HG02885 (cell line): Measurements from ENCODE around the gene CNPY2.

Experiments used
- ATAC-seq: cut with Tn5 transposase; IDR thresholded peaks from one replicate; pipeline ENCODE4 v1.9.1; 2021; ENCODE audit warnings: mild to moderate bottlenecking; ENCODE audit not compliant: unreplicated experiment, poor library complexity

Gene CNPY2

GRCh38 chr12:56261503-56262232 lies 54.1 kb downstream of the CNPY2 start:
- ATAC-seq = no peak

GRCh38 chr12:56260921-56261320 lies 54.9 kb downstream of the CNPY2 start:
- no peak for ATAC-seq

- no peak for ATAC-seq
Measured at GRCh38 chr12:56260380-56260779, 55.4 kb downstream of the CNPY2 start.
